ENCODE results near the gene TMEM128. TPM values are rescaled to one million over a fixed set of nuclear protein-coding genes. Genes with fewer than 3 reads are reported as not detected.
"Not testable (repeated sequence)": the region's sequence is repeated elsewhere in the genome, so short reads cannot be mapped to it uniquely, and the experiment has no call there.

Gene TMEM128
- polyA plus RNA-seq, 1 experiment, result 44.0 TPM

DNA sequence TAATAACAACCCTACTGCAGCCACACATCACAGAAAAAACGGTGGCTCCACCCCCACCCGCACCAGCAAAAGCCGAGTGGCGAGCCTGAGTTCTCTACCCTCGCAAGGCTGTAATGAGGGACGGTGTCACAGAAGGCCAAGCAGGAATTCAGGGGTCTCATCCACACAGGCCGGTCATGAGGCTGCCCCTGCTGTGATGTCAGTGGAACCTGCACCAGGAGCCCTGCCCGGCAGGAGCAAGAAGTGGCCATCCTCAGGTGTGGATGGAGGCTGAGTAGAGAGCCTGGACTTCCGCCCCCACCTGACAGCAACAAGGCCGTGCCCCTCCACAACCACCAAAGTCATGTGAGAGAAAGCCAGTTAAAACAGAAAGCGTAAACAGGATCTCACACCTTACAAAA lies 21.3 kb upstream of the TMEM128 start:
- TF ChIP-seq, protein P1, sequence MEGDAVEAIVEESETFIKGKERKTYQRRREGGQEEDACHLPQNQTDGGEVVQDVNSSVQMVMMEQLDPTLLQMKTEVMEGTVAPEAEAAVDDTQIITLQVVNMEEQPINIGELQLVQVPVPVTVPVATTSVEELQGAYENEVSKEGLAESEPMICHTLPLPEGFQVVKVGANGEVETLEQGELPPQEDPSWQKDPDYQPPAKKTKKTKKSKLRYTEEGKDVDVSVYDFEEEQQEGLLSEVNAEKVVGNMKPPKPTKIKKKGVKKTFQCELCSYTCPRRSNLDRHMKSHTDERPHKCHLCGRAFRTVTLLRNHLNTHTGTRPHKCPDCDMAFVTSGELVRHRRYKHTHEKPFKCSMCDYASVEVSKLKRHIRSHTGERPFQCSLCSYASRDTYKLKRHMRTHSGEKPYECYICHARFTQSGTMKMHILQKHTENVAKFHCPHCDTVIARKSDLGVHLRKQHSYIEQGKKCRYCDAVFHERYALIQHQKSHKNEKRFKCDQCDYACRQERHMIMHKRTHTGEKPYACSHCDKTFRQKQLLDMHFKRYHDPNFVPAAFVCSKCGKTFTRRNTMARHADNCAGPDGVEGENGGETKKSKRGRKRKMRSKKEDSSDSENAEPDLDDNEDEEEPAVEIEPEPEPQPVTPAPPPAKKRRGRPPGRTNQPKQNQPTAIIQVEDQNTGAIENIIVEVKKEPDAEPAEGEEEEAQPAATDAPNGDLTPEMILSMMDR (IDR thresholded peaks at IDR 0.05; ENCODE audit: low read depth, low read length), result no peak
- Histone ChIP-seq H3K4me3 (ENCODE audit: low read depth, low read length) (no peak overlapping the region), H3K27ac (ENCODE audit: low read depth, low read length) (peak overlapping the region; percentile 0), H3K27me3 (ENCODE audit: control insufficient read depth, insufficient read depth, low read length) (no peaks in the 10 kb centered on the region), H3K9me3 (ENCODE audit: control insufficient read depth, insufficient read depth, low read length) (no peaks in the 10 kb centered on the region)
- ChIA-PET CTCF (interaction anchor here (1.8 kb wide), 1 partner anchor 10 kb away, joined by 4 read pairs; no protein-coding TSS in a partner anchor), POLR2A (no interaction called here)
- no peak for DNase-seq (ENCODE audit: low read depth, low spot score)

DNA sequence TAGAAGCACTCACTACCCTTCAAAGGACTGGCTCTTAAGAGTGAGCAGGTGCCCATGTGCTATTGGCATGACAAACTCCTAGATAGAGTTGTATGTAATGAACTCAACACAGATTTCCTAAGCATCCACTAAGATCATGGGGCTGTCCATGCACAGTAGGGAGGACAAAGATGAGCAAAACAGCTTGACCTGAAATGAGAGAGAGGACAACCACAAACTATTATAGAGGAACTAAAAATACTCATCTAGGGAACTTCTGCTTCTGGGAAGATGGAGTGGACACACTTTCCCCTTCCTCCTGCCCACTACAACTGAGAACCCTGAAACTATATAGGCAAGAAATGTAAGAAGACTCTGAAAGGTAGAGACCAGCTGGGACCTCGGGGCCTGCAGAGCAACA lies 20.8 kb upstream of the TMEM128 start:
- Histone ChIP-seq H3K27me3 (ENCODE audit: control insufficient read depth, insufficient read depth, low read length) (no peaks in the 10 kb centered on the region), H3K27ac (ENCODE audit: low read depth, low read length) (no peak overlapping the region), H3K4me3 (ENCODE audit: low read depth, low read length) (no peak overlapping the region), H3K9me3 (ENCODE audit: control insufficient read depth, insufficient read depth, low read length) (no peaks in the 10 kb centered on the region)
- CTCF ChIA-PET, result interaction anchor here (1.8 kb wide), 1 partner anchor 9 kb away, joined by 4 read pairs; no protein-coding TSS in a partner anchor
- POLR2A ChIA-PET, result no interaction called here
- DNase-seq (ENCODE audit: low read depth, low spot score), result no peak
- TF ChIP-seq, protein P1 (IDR thresholded peaks at IDR 0.05; ENCODE audit: low read depth, low read length), result no peak

DNA sequence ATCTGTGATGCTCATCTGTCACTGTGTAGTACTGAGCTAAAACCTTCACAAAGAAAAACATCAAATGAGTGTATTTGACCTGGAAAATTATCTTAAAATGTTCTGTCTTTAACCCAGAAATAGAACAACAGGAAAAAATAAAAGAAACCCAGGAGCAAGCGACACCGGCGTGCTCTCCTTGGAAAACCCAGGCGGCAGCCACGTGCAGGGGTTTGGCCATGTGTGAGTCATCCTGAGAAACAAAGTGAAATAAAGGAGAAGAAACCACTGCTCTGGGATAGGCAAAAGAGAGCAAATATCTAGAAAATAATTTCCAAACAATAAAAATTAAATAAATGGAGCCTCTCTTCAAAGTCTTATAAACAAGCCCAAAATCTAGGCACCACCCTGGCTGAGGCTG lies 20.0 kb upstream of the TMEM128 start:
- H3K9me3 ChIP-seq (ENCODE audit: control insufficient read depth, insufficient read depth, low read length), result no peaks in the 10 kb centered on the region
- no peak overlapping the region for H3K27ac ChIP-seq (ENCODE audit: low read depth, low read length)
- no peak overlapping the region for H3K4me3 ChIP-seq (ENCODE audit: low read depth, low read length)
- H3K27me3 ChIP-seq (ENCODE audit: control insufficient read depth, insufficient read depth, low read length), result no peaks in the 10 kb centered on the region
- TF ChIP-seq, protein P1 (IDR thresholded peaks at IDR 0.05; ENCODE audit: low read depth, low read length), result no peak
- ChIA-PET CTCF (interaction anchor here (1.5 to 1.8 kb wide), 2 partner anchors 9 to 13 kb away, joined by 3 to 4 read pairs; no protein-coding TSS in a partner anchor), POLR2A (no interaction called here)
- DNase-seq (ENCODE audit: low read depth, low spot score), result no peak

DNA sequence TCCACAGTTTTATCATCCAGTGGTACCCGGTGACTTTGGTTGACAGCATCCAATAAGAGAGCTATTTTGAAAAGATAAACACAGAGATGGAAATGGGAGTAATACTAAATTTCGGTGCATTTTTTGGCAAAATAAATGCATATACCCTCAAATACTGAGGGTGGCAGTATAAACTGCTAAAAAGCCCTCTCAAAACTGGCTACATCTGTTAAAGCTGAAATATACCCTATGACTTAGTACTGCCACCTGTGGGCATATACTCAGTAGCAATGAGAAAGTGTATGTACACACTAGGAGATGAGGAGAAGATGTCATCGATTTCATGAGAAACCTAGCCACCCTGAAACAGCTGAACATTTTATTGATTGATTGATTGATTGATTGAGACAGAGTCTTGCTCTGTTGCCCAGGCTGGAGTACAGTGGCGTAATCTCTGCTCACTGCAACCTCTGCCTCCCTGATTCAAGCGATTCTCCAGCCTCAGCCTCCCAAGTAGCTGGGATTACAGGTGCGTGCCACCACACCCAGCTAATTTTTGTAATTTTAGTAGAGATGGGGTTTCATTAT lies 12.2 kb upstream of the TMEM128 start:
- DNase-seq (ENCODE audit: low read depth, low spot score), result no peak
- no peak overlapping the region for H3K27ac ChIP-seq (ENCODE audit: low read depth, low read length)
- H3K4me3 ChIP-seq (ENCODE audit: low read depth, low read length), result no peak overlapping the region
- H3K9me3 ChIP-seq (ENCODE audit: control insufficient read depth, insufficient read depth, low read length), result no peaks in the 10 kb centered on the region
- CTCF ChIA-PET, result interaction anchor here (0.5 to 2.4 kb wide), 19 partner anchors 9 to 1546 kb away, joined by 3 to 24 read pairs (median 4); partner anchors contain the start of gene TMEM128
- peaks cover 15% of the 10 kb centered on the region for H3K27me3 ChIP-seq (ENCODE audit: control insufficient read depth, insufficient read depth, low read length)
- POLR2A ChIA-PET, result interaction anchor here (0.6 kb wide), 1 partner anchor 59 kb away, joined by 3 read pairs; no protein-coding TSS in a partner anchor
- TF ChIP-seq, protein P1 (IDR thresholded peaks at IDR 0.05; ENCODE audit: low read depth, low read length), result peak; percentile 49

DNA sequence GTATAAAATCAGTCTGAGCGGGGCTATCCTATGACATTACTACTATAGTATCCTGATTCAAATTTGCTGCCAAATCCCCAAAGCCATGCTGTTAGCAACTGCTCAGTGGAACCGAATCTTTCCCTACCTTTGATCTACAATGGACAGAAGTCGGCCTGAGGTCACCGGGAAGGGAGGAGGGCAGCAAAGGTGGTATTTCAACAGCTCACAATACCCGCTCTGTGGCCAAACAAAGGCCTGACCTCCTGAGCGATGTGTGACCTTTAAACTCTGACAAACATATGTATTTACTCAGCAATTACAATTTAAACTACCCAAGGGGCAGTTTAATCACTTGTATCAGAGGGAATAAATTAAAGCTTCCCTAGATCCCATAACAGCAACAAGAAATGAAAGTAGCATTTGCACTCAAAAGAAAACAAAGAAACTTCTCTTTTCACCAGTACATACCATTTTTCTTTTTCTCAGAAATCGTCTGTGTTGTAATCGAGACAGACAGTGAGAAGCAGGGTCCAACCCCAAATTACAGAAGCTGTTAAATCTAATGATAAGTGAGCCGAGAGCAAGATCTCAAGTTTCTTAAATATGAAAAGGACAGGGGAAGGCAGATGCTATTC lies 11.6 kb upstream of the TMEM128 start:
- ChIA-PET POLR2A (interaction anchor here (0.6 kb wide), 1 partner anchor 8 kb away, joined by 3 read pairs; no protein-coding TSS in a partner anchor), CTCF (interaction anchor here (0.5 to 2.4 kb wide), 22 partner anchors 8 to 1546 kb away, joined by 3 to 24 read pairs (median 4); partner anchors contain the start of gene TMEM128)
- Histone ChIP-seq H3K4me3 (ENCODE audit: low read depth, low read length) (no peak overlapping the region), H3K9me3 (ENCODE audit: control insufficient read depth, insufficient read depth, low read length) (no peaks in the 10 kb centered on the region), H3K27me3 (ENCODE audit: control insufficient read depth, insufficient read depth, low read length) (peaks cover 19% of the 10 kb centered on the region), H3K27ac (ENCODE audit: low read depth, low read length) (no peak overlapping the region)
- TF ChIP-seq, protein P1 (IDR thresholded peaks at IDR 0.05; ENCODE audit: low read depth, low read length), result no peak
- DNase-seq (ENCODE audit: low read depth, low spot score), result no peak

DNA sequence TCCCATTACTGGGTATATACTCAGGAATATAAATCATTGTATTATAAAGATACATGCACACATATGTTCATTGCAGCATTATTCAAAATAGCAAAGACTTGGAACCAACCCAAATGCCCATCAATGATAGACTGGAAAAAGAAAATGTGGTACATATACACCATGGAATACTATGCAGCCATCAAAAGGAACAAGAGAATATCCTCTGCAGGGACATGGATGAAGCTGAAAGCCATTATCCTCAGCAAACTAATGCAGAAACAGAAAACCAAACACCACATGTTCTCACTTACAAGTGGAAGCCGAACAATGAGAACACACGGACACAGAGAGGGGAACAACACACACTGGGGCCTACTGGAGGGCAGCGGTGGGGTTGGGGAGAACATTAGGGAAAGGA lies 9.7 kb upstream of the TMEM128 start:
- H3K4me3 ChIP-seq (ENCODE audit: low read depth, low read length); H3K9me3 ChIP-seq (ENCODE audit: control insufficient read depth, insufficient read depth, low read length); POLR2A ChIA-PET; DNase-seq (ENCODE audit: low read depth, low spot score); H3K27ac ChIP-seq (ENCODE audit: low read depth, low read length): not testable (repeated sequence)
- CTCF ChIA-PET, result interaction anchor here (0.6 to 1.0 kb wide), 2 partner anchors 33 to 173 kb away, joined by 3 to 4 read pairs; no protein-coding TSS in a partner anchor
- peaks cover 26% of the 10 kb centered on the region for H3K27me3 ChIP-seq (ENCODE audit: control insufficient read depth, insufficient read depth, low read length)
